Panc1 (cell line): ENCODE data around the gene GATB. TPM values are rescaled to one million over a fixed set of nuclear protein-coding genes. Genes with fewer than 3 reads are reported as not detected.

Experiments used
- ATAC-seq: fragments of 200-7000 bp; cut with Tn5 transposase; 2 replicates; pipeline ENCODE4 v1.9.1; 2020; ENCODE audit warnings: mild to moderate bottlenecking, moderate library complexity
- BruUV-seq: library from RNA; stranded (reverse); fragments of 400-500 nt; replicated peaks from 2 replicates; lab custom pipeline; 2021; lab: Mats Ljungman, UMichigan
- CTCF ChIA-PET: fragments of 300-600 bp; sonication (Branson Sonifier 250); formaldehyde crosslinking; loops from one replicate; lab custom pipeline; 2022; ENCODE audit warnings: antibody characterized with exemption; lab: Charles Lee
- POLR2A ChIA-PET: fragments of 300-600 bp; sonication (Branson Sonifier 250); formaldehyde crosslinking; loops from one replicate; lab custom pipeline; 2022; ENCODE audit warnings: antibody characterized with exemption; lab: Charles Lee
- DNase-seq: peaks from one replicate; pipeline ENCODE4 v3.0.0-alpha.2; 2010; ENCODE audit warnings: low read depth, low spot score
- H3K27ac ChIP-seq: 2 replicates; pipeline ENCODE4 v1.5.1; 2011; ENCODE audit warnings: mild to moderate bottlenecking, low read length, inconsistent platforms
- H3K27me3 ChIP-seq: fragments of 200-500 bp; sonication (Bioruptor generic); 2 replicates; pipeline ENCODE4 v1.6.0; 2014; ENCODE audit warnings: low read length, inconsistent platforms; ENCODE audit not compliant: control insufficient read depth, insufficient read depth
- H3K36me3 ChIP-seq: fragments of 200-500 bp; sonication (Bioruptor generic); 2 replicates; pipeline ENCODE4 v1.5.1; 2014; ENCODE audit warnings: inconsistent platforms, mild to moderate bottlenecking, low read length, moderate library complexity; ENCODE audit not compliant: control insufficient read depth, insufficient read depth
- H3K4me1 ChIP-seq: 2 replicates; pipeline ENCODE4 v1.5.1; 2011; ENCODE audit warnings: inconsistent platforms, mild to moderate bottlenecking, low read length, moderate library complexity; ENCODE audit not compliant: control insufficient read depth, insufficient read depth
- H3K4me3 ChIP-seq, 2 experiments: 2 replicates each; pipeline ENCODE4 v1.5.1; 2011 to 2012; ENCODE audit warnings: low read depth in 2 of 2, low read length in 2 of 2, mild to moderate bottlenecking in 2 of 2, inconsistent platforms in 1 of 2, moderate library complexity in 1 of 2
- H3K9me3 ChIP-seq: fragments of 200-500 bp; sonication (Bioruptor generic); 2 replicates; pipeline ENCODE4 v1.5.1; 2014; ENCODE audit warnings: low read depth, mild to moderate bottlenecking, inconsistent platforms, low read length, moderate library complexity; ENCODE audit not compliant: control insufficient read depth, insufficient read depth
- POLR2AphosphoS5 ChIP-seq: IDR thresholded peaks from 2 replicates; pipeline ENCODE4 v1.6.1; 2012; ENCODE audit warnings: mild to moderate bottlenecking, low read depth, low read length, moderate library complexity
- SIN3A ChIP-seq: IDR thresholded peaks from 2 replicates; pipeline ENCODE4 v1.6.1; 2012; ENCODE audit warnings: low read depth, mild to moderate bottlenecking, low read length, moderate library complexity, borderline replicate concordance; ENCODE audit not compliant: insufficient read depth
- TCF7L2 ChIP-seq: IDR thresholded peaks from 2 replicates; pipeline ENCODE4 v1.6.1; 2011; ENCODE audit warnings: mild to moderate bottlenecking, low read depth, low read length, inconsistent platforms
- in situ Hi-C: cut with HindIII; loops from 2 replicates; pipeline ENCODE4 v1.10.0; 2016; ENCODE audit warnings: low sequenced_read_pairs, low pct_unique_long_range_greater_than_20kb
- intact Hi-C: fragments of 100-400 bp; cut with micrococcal nuclease; formaldehyde crosslinking; loops from one replicate; pipeline ENCODE4 v1.10.0; 2022; ENCODE audit not compliant: unreplicated experiment
- total RNA-seq: library from RNA; stranded (reverse); gene quantifications from one replicate; pipeline ENCODE4 v1.2.1, GENCODE V29; 2021; ENCODE audit not compliant: unreplicated experiment
- TF ChIP-seq, protein P1 (sequence below): fragments of 450-650 bp; IDR thresholded peaks from 2 replicates; pipeline ENCODE4 v1.5.1; 2017; ENCODE audit warnings: mild to moderate bottlenecking
- TF ChIP-seq, protein P2 (sequence below), 2 experiments: IDR thresholded peaks; 2 replicates each; pipeline ENCODE4 v1.6.1; 2011 to 2012; ENCODE audit warnings: low read depth in 2 of 2, control low read depth in 1 of 2, low read length in 1 of 2, mild to moderate bottlenecking in 1 of 2, moderate library complexity in 1 of 2; ENCODE audit not compliant: insufficient read depth in 1 of 2

The GATB gene
- total RNA-seq, 1 experiment from 2014 or later, result 9.7 TPM

DNA sequence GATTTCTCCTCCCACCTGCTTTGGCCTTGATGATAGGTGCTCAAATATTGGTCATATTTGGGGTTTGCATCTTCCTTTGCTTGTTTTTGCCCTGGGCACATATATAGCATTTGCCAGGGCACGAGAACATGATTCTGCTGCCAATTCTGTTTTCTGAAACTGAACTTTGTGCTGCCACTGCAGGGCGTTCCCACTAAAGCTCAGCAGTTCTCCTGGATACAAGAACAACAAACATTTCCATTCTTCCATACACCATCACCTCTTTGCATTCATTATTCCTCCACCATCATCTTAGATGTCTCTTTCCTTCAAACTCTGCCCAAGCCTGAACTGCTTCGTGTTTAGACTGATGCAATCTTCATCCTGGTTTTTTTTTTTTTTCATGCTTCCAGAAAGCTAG lies 36.3 kb upstream of the GATB start:
- ChIA-PET CTCF (no interaction called here), POLR2A (no interaction called here)
- H3K9me3 ChIP-seq, result no peaks in the 10 kb centered on the region
- TF ChIP-seq SIN3A, result no peak
- TF ChIP-seq, protein P1, sequence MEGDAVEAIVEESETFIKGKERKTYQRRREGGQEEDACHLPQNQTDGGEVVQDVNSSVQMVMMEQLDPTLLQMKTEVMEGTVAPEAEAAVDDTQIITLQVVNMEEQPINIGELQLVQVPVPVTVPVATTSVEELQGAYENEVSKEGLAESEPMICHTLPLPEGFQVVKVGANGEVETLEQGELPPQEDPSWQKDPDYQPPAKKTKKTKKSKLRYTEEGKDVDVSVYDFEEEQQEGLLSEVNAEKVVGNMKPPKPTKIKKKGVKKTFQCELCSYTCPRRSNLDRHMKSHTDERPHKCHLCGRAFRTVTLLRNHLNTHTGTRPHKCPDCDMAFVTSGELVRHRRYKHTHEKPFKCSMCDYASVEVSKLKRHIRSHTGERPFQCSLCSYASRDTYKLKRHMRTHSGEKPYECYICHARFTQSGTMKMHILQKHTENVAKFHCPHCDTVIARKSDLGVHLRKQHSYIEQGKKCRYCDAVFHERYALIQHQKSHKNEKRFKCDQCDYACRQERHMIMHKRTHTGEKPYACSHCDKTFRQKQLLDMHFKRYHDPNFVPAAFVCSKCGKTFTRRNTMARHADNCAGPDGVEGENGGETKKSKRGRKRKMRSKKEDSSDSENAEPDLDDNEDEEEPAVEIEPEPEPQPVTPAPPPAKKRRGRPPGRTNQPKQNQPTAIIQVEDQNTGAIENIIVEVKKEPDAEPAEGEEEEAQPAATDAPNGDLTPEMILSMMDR, result no peak
- TF ChIP-seq, protein P2, sequence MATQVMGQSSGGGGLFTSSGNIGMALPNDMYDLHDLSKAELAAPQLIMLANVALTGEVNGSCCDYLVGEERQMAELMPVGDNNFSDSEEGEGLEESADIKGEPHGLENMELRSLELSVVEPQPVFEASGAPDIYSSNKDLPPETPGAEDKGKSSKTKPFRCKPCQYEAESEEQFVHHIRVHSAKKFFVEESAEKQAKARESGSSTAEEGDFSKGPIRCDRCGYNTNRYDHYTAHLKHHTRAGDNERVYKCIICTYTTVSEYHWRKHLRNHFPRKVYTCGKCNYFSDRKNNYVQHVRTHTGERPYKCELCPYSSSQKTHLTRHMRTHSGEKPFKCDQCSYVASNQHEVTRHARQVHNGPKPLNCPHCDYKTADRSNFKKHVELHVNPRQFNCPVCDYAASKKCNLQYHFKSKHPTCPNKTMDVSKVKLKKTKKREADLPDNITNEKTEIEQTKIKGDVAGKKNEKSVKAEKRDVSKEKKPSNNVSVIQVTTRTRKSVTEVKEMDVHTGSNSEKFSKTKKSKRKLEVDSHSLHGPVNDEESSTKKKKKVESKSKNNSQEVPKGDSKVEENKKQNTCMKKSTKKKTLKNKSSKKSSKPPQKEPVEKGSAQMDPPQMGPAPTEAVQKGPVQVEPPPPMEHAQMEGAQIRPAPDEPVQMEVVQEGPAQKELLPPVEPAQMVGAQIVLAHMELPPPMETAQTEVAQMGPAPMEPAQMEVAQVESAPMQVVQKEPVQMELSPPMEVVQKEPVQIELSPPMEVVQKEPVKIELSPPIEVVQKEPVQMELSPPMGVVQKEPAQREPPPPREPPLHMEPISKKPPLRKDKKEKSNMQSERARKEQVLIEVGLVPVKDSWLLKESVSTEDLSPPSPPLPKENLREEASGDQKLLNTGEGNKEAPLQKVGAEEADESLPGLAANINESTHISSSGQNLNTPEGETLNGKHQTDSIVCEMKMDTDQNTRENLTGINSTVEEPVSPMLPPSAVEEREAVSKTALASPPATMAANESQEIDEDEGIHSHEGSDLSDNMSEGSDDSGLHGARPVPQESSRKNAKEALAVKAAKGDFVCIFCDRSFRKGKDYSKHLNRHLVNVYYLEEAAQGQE (IDR thresholded peaks at IDR 0.05; ENCODE audit: insufficient read depth in 1 of 2, low read depth in 2 of 2, low read length in 1 of 2), result no peak
- no peak for TF ChIP-seq TCF7L2
- TF ChIP-seq POLR2AphosphoS5, result no peak
- no peak overlapping the region for H3K27ac ChIP-seq
- H3K36me3 ChIP-seq, result no peaks in the 10 kb centered on the region
- intact Hi-C loops (no loop called here), in situ Hi-C loops (no loop called here)
- no peaks in the 10 kb centered on the region for H3K4me1 ChIP-seq
- DNase-seq (no peak), ATAC-seq (no peak)
- H3K4me3 ChIP-seq, result no peak overlapping the region
- no TSS peak for BruUV-seq
- H3K27me3 ChIP-seq, result no peaks in the 10 kb centered on the region

DNA sequence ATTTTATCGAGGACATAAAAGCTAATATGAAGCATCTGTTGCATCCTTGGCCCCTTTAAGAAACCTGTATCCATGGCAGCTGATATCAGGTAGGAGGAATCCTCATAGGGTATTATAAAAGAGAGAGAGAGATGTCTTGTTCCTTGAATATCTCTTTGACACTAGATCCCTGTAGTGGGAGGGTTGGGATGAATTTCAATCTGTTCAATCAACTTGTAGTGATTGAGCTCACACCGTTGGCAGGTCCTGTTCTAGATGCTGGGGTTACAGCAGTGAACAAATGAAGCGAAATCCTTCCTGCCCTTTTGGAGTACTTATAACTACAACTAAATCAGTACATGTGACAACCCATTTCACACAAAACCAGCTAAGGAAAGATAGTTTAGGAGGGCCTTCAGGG lies 35.3 kb upstream of the GATB start:
- H3K36me3 ChIP-seq, result no peaks in the 10 kb centered on the region
- H3K27me3 ChIP-seq, result no peaks in the 10 kb centered on the region
- no peak for ATAC-seq
- H3K4me1 ChIP-seq, result no peaks in the 10 kb centered on the region
- in situ Hi-C loops, result no loop called here
- intact Hi-C loops, result no loop called here
- no peaks in the 10 kb centered on the region for H3K9me3 ChIP-seq
- POLR2A ChIA-PET, result no interaction called here
- CTCF ChIA-PET, result no interaction called here
- BruUV-seq, result no TSS peak
- H3K4me3 ChIP-seq, result no peak overlapping the region
- no peak for DNase-seq
- TF ChIP-seq, protein P2 (IDR thresholded peaks at IDR 0.05; ENCODE audit: insufficient read depth in 1 of 2, low read depth in 2 of 2, low read length in 1 of 2), result no peak
- TF ChIP-seq SIN3A (no peak), POLR2AphosphoS5 (no peak), TCF7L2 (no peak)
- TF ChIP-seq, protein P1, result no peak
- H3K27ac ChIP-seq, result no peak overlapping the region
